Measurements from ENCODE around the gene C3orf18. TPM values are rescaled to one million over a fixed set of nuclear protein-coding genes. Genes with fewer than 3 reads are reported as not detected.
A peak's percentile ranks its signal among the peaks of the same experiment; 100 is the strongest.

C3orf18 gene
- total RNA-seq, 1 experiment from 2014 or later: 7.1 TPM

- no peak overlapping the region for H2BK15ac ChIP-seq (ENCODE audit: low read depth, low read length)
- Mint-ChIP-seq H3K36me3 (ENCODE audit: insufficient read depth in 1 of 3, low read depth in 3 of 3) (no peaks in the 10 kb centered on the region), H3K4me3 (no peak overlapping the region; a peak in 2 of 5 replicates), H3K4me1 (peaks cover 42 to 50% of the 10 kb centered on the region in 2 experiments), H3K27me3 (ENCODE audit: low read depth) (peaks cover 28% of the 10 kb centered on the region), H3K9me3 (no peaks in the 10 kb centered on the region; a peak in 1 of 5 replicates), H3K27ac (peak overlapping the region in 1 of 3 experiments; percentile 2; a peak in 1 of 7 replicates)
- H2BK20ac ChIP-seq (ENCODE audit: low read depth, low read length, poor library complexity, severe bottlenecking): no peak overlapping the region
- no peak overlapping the region for H3K56ac ChIP-seq (ENCODE audit: insufficient read length, low read depth, low read length)
- no peak overlapping the region for H2BK5ac ChIP-seq (ENCODE audit: insufficient read length, low read length)
- H3K18ac ChIP-seq (ENCODE audit: insufficient read length, low read depth, low read length): no peak overlapping the region
- H3K79me2 ChIP-seq (ENCODE audit: insufficient read depth, low read length): no peaks in the 10 kb centered on the region
- no peaks in the 10 kb centered on the region for H4K20me1 ChIP-seq (ENCODE audit: control insufficient read depth, insufficient read depth, insufficient read length)
- no peak overlapping the region for H4K5ac ChIP-seq (ENCODE audit: insufficient read length, low read depth, low read length)
- no peak overlapping the region for H3K27ac ChIP-seq (ENCODE audit: insufficient read length, low read depth, low read length)
- WGBS (ENCODE audit: extremely low coverage, insufficient read length, low lambda C conversion rate): no CpG with 5 or more reads among the region's 9 CpGs
- H3K9ac ChIP-seq (ENCODE audit: extremely low read depth, insufficient read length, low read length): no peak overlapping the region
- no peak overlapping the region for H3K23ac ChIP-seq (ENCODE audit: insufficient read length, low read depth, low read length)
- no peaks in the 10 kb centered on the region for H3K4me1 ChIP-seq (ENCODE audit: insufficient read depth, low read length)
- H3T11ph ChIP-seq (ENCODE audit: low read length): no peak overlapping the region
- no peak overlapping the region for H2AFZ ChIP-seq (ENCODE audit: low read length)
- H3K4ac ChIP-seq (ENCODE audit: low read depth, low read length): no peak overlapping the region
- no peak overlapping the region for H2AK5ac ChIP-seq (ENCODE audit: insufficient read length, low read length)
- no peak overlapping the region for H4K91ac ChIP-seq (ENCODE audit: insufficient read length, low read depth, low read length)
- no peak overlapping the region for H2BK120ac ChIP-seq (ENCODE audit: low read depth, low read length, poor library complexity, severe bottlenecking)
- no peak overlapping the region for H3K4me2 ChIP-seq (ENCODE audit: insufficient read depth, insufficient read length, low read length)
- no peak overlapping the region for H4K8ac ChIP-seq (replicated peaks; ENCODE audit: insufficient read length, low read depth, low read length)
- no peak for TF ChIP-seq CTCF (conservative IDR thresholded peaks at IDR 0.05)
- no peaks in the 10 kb centered on the region for H3K23me2 ChIP-seq (ENCODE audit: insufficient read length, low read depth, low read length, poor library complexity, severe bottlenecking)
- peaks cover 3% of the 10 kb centered on the region; the same call in 1 of the 2 replicates for H3K27me3 ChIP-seq (ENCODE audit: insufficient read depth, low read length)
- H3K14ac ChIP-seq (ENCODE audit: insufficient read depth, low read length): no peak overlapping the region
- H3K79me1 ChIP-seq (ENCODE audit: insufficient read depth, low read depth, low read length, poor library complexity, severe bottlenecking): no peaks in the 10 kb centered on the region
- DNase-seq: no peak
- H3K9me3 ChIP-seq (ENCODE audit: control insufficient read depth, low read depth, low read length): no peaks in the 10 kb centered on the region
- H2BK12ac ChIP-seq (ENCODE audit: insufficient read length, low read depth, low read length): no peak overlapping the region
Observed at GRCh38 chr3:50532062-50532705, 35.4 kb downstream of the C3orf18 start.

All from H9 (cell line).